H1 (cell line): ENCODE results near the gene MBNL1. TPM values are rescaled to one million over a fixed set of nuclear protein-coding genes. Genes with fewer than 3 reads are reported as not detected.

Source experiments
- CTCF ChIA-PET: fragments of 300-600 bp; sonication (Branson Sonifier 250); formaldehyde crosslinking; loops from one replicate; lab custom pipeline; 2021; ENCODE audit not compliant: partially characterized antibody; lab: Charles Lee
- POLR2A ChIA-PET: fragments of 300-600 bp; sonication (Branson Sonifier 250); formaldehyde crosslinking; loops from one replicate; lab custom pipeline; 2021; ENCODE audit warnings: inconsistent platforms; ENCODE audit not compliant: partially characterized antibody; lab: Charles Lee
- DNase-seq, 2 experiments: peaks; one replicate each; pipeline versions ENCODE4 v3.0.0 to v3.0.0-alpha.2; 2010 to 2022; ENCODE audit warnings: low spot score in 2 of 2, low read depth in 1 of 2, mixed read lengths in 1 of 2
- FAIRE-seq: peaks from 2 replicates; lab custom pipeline; 2011; peaks lifted over from hg19 to GRCh38; lab: Jason Lieb, UNC
- H2AFZ ChIP-seq: 2 replicates; pipeline ENCODE4 v1.8.1; 2012; ENCODE audit warnings: low read length, inconsistent platforms
- H2AK5ac ChIP-seq: 2 replicates; pipeline ENCODE4 v1.6.1; 2013; ENCODE audit warnings: low read depth, low read length
- H2BK120ac ChIP-seq: replicated peaks from 2 replicates; pipeline ENCODE3; 2013; ENCODE audit warnings: low read depth, low read length, inconsistent platforms
- H2BK12ac ChIP-seq: 2 replicates; pipeline ENCODE4 v1.6.1; 2013; ENCODE audit warnings: low read depth, low read length
- H2BK15ac ChIP-seq: 2 replicates; pipeline ENCODE4 v1.6.1; 2013; ENCODE audit warnings: low read length
- H2BK20ac ChIP-seq: 2 replicates; pipeline ENCODE4 v1.6.1; 2013; ENCODE audit warnings: low read length
- H2BK5ac ChIP-seq: 2 replicates; pipeline ENCODE4 v1.6.1; 2013; ENCODE audit warnings: low read depth, low read length
- H3K14ac ChIP-seq: 2 replicates; pipeline ENCODE4 v1.6.1; 2013; ENCODE audit warnings: inconsistent platforms; ENCODE audit not compliant: insufficient read length
- H3K18ac ChIP-seq: 2 replicates; pipeline ENCODE4 v1.6.1; 2013; ENCODE audit warnings: low read length; ENCODE audit errors: extremely low read depth
- H3K23ac ChIP-seq: 2 replicates; pipeline ENCODE4 v1.6.1; 2013; ENCODE audit warnings: inconsistent platforms; ENCODE audit not compliant: insufficient read length
- H3K23me2 ChIP-seq: 2 replicates; pipeline ENCODE4 v1.6.1; 2013; ENCODE audit warnings: low read depth, low read length
- H3K27ac ChIP-seq: 2 replicates; pipeline ENCODE4 v1.6.1; 2011; ENCODE audit warnings: low read depth, low read length, inconsistent platforms
- H3K27me3 ChIP-seq, 4 experiments: replicated peaks in 1 of 4; 1 replicate in 1 of 4; 2 replicates in 3 of 4; pipeline versions ENCODE4 v1.6.1 to v1.8.1; 2011 to 2013; ENCODE audit warnings: low read length in 3 of 4, mild to moderate bottlenecking in 3 of 4, inconsistent platforms in 2 of 4, mixed read lengths in 2 of 4, moderate library complexity in 1 of 4; ENCODE audit not compliant: control insufficient read depth in 3 of 4, insufficient read depth in 3 of 4; ENCODE audit errors: extremely low read depth in 1 of 4
- H3K36me3 ChIP-seq, 4 experiments: 2 replicates each; pipeline versions ENCODE4 v1.6.1 to v1.8.1; 2011 to 2013; ENCODE audit warnings: mild to moderate bottlenecking in 4 of 4, low read length in 3 of 4, moderate library complexity in 2 of 4, control low read depth in 1 of 4, inconsistent platforms in 1 of 4; ENCODE audit not compliant: insufficient read depth in 4 of 4, control insufficient read depth in 2 of 4
- H3K4ac ChIP-seq: replicated peaks from 2 replicates; pipeline ENCODE3; 2013; ENCODE audit warnings: low read length, low read depth, mixed read lengths, inconsistent platforms; ENCODE audit not compliant: insufficient read length
- H3K4me1 ChIP-seq, 4 experiments: replicated peaks in 1 of 4; 1 replicate in 1 of 4; 2 replicates in 3 of 4; pipeline versions ENCODE4 v1.6.1 to v1.8.1; 2011 to 2013; ENCODE audit warnings: low read length in 3 of 4, inconsistent platforms in 2 of 4, mixed read lengths in 1 of 4; ENCODE audit not compliant: insufficient read depth in 4 of 4, control insufficient read depth in 3 of 4
- H3K4me2 ChIP-seq, 2 experiments: 2 replicates each; pipeline versions ENCODE4 v1.6.1 to v1.8.1; 2011 to 2013; ENCODE audit warnings: low read depth in 2 of 2, low read length in 2 of 2, control low read depth in 1 of 2, inconsistent platforms in 1 of 2, mild to moderate bottlenecking in 1 of 2; ENCODE audit not compliant: insufficient read depth in 1 of 2
- H3K4me3 ChIP-seq, 4 experiments: fragments of 200-600, 300-600 bp in 1 of 4; sonication (generic), shearing (Covaris generic), sonication (Bioruptor Twin) in 1 of 4; 2 replicates each; pipeline versions ENCODE4 v1.5.1 to v1.8.1; 2011 to 2016; ENCODE audit warnings: low read length in 4 of 4, low read depth in 3 of 4, control low read depth in 2 of 4, inconsistent platforms in 2 of 4, mild to moderate bottlenecking in 2 of 4, mixed read lengths in 1 of 4, moderate library complexity in 1 of 4; ENCODE audit not compliant: insufficient read depth in 2 of 4; ENCODE audit errors: extremely low read depth in 1 of 4
- H3K56ac ChIP-seq: replicated peaks from 2 replicates; pipeline ENCODE3; 2013; ENCODE audit warnings: low read depth, mild to moderate bottlenecking, mixed read lengths, low read length, inconsistent platforms; ENCODE audit not compliant: insufficient read length
- H3K79me1 ChIP-seq: 2 replicates; pipeline ENCODE4 v1.6.1; 2013; ENCODE audit warnings: low read depth, low read length, control low read depth
- H3K79me2 ChIP-seq, 2 experiments: 2 replicates each; pipeline versions ENCODE4 v1.6.1 to v1.8.1; 2012 to 2013; ENCODE audit warnings: low read length in 2 of 2, mild to moderate bottlenecking in 2 of 2, inconsistent platforms in 1 of 2; ENCODE audit not compliant: insufficient read depth in 2 of 2, control insufficient read depth in 1 of 2
- H3K9ac ChIP-seq, 4 experiments: replicated peaks in 1 of 4; 1 replicate in 1 of 4; 2 replicates in 3 of 4; pipeline versions ENCODE4 v1.6.1 to v1.8.1; 2011 to 2013; ENCODE audit warnings: low read depth in 3 of 4, low read length in 3 of 4, control low read depth in 2 of 4, mild to moderate bottlenecking in 2 of 4, moderate library complexity in 2 of 4, inconsistent platforms in 1 of 4; ENCODE audit errors: extremely low read depth in 1 of 4
- H3K9me3 ChIP-seq, 2 experiments: 2 replicates each; pipeline versions ENCODE4 v1.6.1 to v1.8.1; 2012 to 2013; ENCODE audit warnings: mild to moderate bottlenecking in 2 of 2, moderate library complexity in 2 of 2, control low read depth in 1 of 2, inconsistent platforms in 1 of 2, low read depth in 1 of 2, low read length in 1 of 2, mixed read lengths in 1 of 2; ENCODE audit not compliant: insufficient read depth in 2 of 2
- H4K20me1 ChIP-seq, 2 experiments: replicated peaks in 1 of 2; 2 replicates each; pipeline versions ENCODE3 to v1.8.1; 2011 to 2013; ENCODE audit warnings: inconsistent platforms in 2 of 2, low read length in 2 of 2, mild to moderate bottlenecking in 1 of 2; ENCODE audit not compliant: insufficient read depth in 2 of 2, control insufficient read depth in 1 of 2
- H4K5ac ChIP-seq: 2 replicates; pipeline ENCODE4 v1.6.1; 2013; ENCODE audit warnings: low read length, low read depth, mixed read lengths, inconsistent platforms; ENCODE audit not compliant: insufficient read length
- H4K8ac ChIP-seq: 2 replicates; pipeline ENCODE4 v1.8.0; 2013; ENCODE audit warnings: mild to moderate bottlenecking, moderate library complexity, low read length, inconsistent platforms; ENCODE audit not compliant: insufficient read depth; ENCODE audit errors: extremely low read depth
- H4K91ac ChIP-seq: replicated peaks from 2 replicates; pipeline ENCODE3; 2013; ENCODE audit warnings: low read length, mixed read lengths, inconsistent platforms; ENCODE audit not compliant: insufficient read length
- ASH2L ChIP-seq: fragments of 200-600, 300-600 bp; sonication (generic); IDR thresholded peaks from one replicate; pipeline ENCODE4 v1.7.1; 2017; ENCODE audit warnings: low read length
- BACH1 ChIP-seq: IDR thresholded peaks from 2 replicates; pipeline ENCODE4 v1.6.1; 2012; ENCODE audit warnings: low read length, improper control_type of control experiment
- CBX8 ChIP-seq: fragments of 300-800, 300-1000 bp; sonication (generic); IDR thresholded peaks from 2 replicates; pipeline ENCODE4 v1.7.1; 2016; ENCODE audit warnings: low read depth, low read length, borderline replicate concordance
- MAX ChIP-seq: IDR thresholded peaks from 2 replicates; pipeline ENCODE4 v1.6.1; 2012; ENCODE audit warnings: inconsistent platforms
- SIN3A ChIP-seq, 2 experiments: IDR thresholded peaks in 1 of 2; conservative IDR thresholded peaks in 1 of 2; 2 replicates each; pipeline ENCODE4 v1.6.1; 2011 to 2012; ENCODE audit warnings: low read length in 2 of 2, improper control_type of control experiment in 1 of 2, low read depth in 1 of 2, mild to moderate bottlenecking in 1 of 2
- SP1 ChIP-seq: IDR thresholded peaks from 2 replicates; pipeline ENCODE4 v1.6.1; 2011; ENCODE audit warnings: low read depth, low read length
- TAF1 ChIP-seq: IDR thresholded peaks from 2 replicates; pipeline ENCODE4 v1.6.1; 2011; ENCODE audit warnings: mild to moderate bottlenecking, low read depth, low read length
- USF2 ChIP-seq: IDR thresholded peaks from 2 replicates; pipeline ENCODE4 v1.6.1; 2011; ENCODE audit warnings: low read length, improper control_type of control experiment
- WGBS, 2 experiments: shearing (Covaris generic) in 1 of 2; methylation state at CpG; one replicate each; pipeline versions ENCODE4 v1.1.6 to v1.1.7; 2013 to 2015; ENCODE audit warnings: low lambda C conversion rate in 2 of 2, mixed read lengths in 2 of 2, inconsistent platforms in 1 of 2, low coverage in 1 of 2, missing lambda C conversion rate in 1 of 2; ENCODE audit not compliant: insufficient replicate concordance in 2 of 2, insufficient coverage in 1 of 2, insufficient read length in 1 of 2; ENCODE audit errors: extremely low coverage in 1 of 2, missing lambda C conversion rate in 1 of 2; 5-methylcytosine and 5-hydroxymethylcytosine counted together
- polyA plus RNA-seq, 7 experiments: library from polyadenylated mRNA; depleted of rRNA in 3 of 7; stranded (reverse) in 5 of 7; unstranded in 2 of 7; fragments of >200 nt in 5 of 7; fragments of 200-250 nt in 2 of 7; gene quantifications; 1 replicate in 5 of 7; 2 replicates in 1 of 7; 4 replicates in 1 of 7; pipeline versions ENCODE4 v1.2.1 to v1.2.3, GENCODE V29; 2011 to 2013; ENCODE audit warnings: missing spikeins in 2 of 7, mixed read lengths in 2 of 7
- total RNA-seq: library from RNA; stranded (reverse); fragmentation: NEBNext Ultra II Directional; extraction: Animal tissue kit (Norgen Biotek cat#: 25700); gene quantifications from 2 replicates; pipeline ENCODE4 v1.2.1, GENCODE V29; 2021

MBNL1 gene
- total and polyA plus RNA-seq, 2 of the 8 experiments (the other 6 are each of a cell fraction or from before 2014, with no cell fraction given) = 5.0 to 16.4 TPM

GRCh38 chr3:152281133-152281713, 12.5 kb downstream of the MBNL1 start:
- Histone ChIP-seq H3K14ac (no peak overlapping the region), H2AFZ (no peak overlapping the region), H3K4me1 (0 out of 7 replicates have a peak, but pooled peaks cover 0 to 3% (median 2%) of the 10 kb centered on the region in 4 experiments), H4K20me1 (no peaks in the 10 kb centered on the region), H3K23me2 (no peaks in the 10 kb centered on the region), H2BK20ac (no peak overlapping the region), H3K23ac (no peak overlapping the region), H2BK120ac (no peak overlapping the region), H4K5ac (no peak overlapping the region), H3K27me3 (no peaks in the 10 kb centered on the region), H3K4ac (no peak overlapping the region), H3K18ac (no peak overlapping the region), H2BK5ac (no peak overlapping the region), H3K36me3 (no peaks in the 10 kb centered on the region), H2BK12ac (no peak overlapping the region), H4K91ac (no peak overlapping the region), H3K79me2 (peaks cover 0 to 92% of the 10 kb centered on the region in 2 experiments; a peak in 2 of 4 replicates), H3K27ac (no peak overlapping the region), H3K9ac (no peak overlapping the region), H3K79me1 (no peaks in the 10 kb centered on the region), H4K8ac (no peak overlapping the region), H3K4me3 (no peak overlapping the region), H3K9me3 (no peaks in the 10 kb centered on the region), H2AK5ac (no peak overlapping the region), H3K56ac (no peak overlapping the region), H2BK15ac (no peak overlapping the region), H3K4me2 (no peak overlapping the region)
- DNase-seq (no peak), FAIRE-seq (no peak)
- CTCF ChIA-PET = no interaction called here
- POLR2A ChIA-PET = no interaction called here
- WGBS, 2 experiments = 72% methylated on average over 2 of the region's 2 CpGs; no CpG with 5 or more reads in 1 of the 2 experiments
- TF ChIP-seq MAX (no peak), BACH1 (no peak), ASH2L (no peak), CBX8 (no peak), USF2 (no peak), SP1 (no peak), TAF1 (no peak), SIN3A (conservative IDR thresholded peaks at IDR 0.05 in 1 of 2, IDR thresholded peaks at IDR 0.05 in 1 of 2; ENCODE audit: low read depth in 1 of 2, low read length in 2 of 2) (no peak)
- TF ChIP-seq, all 59 proteins: peak for 0
